Measurements from ENCODE around the gene SF3B5. TPM values are rescaled to one million over a fixed set of nuclear protein-coding genes. Genes with fewer than 3 reads are reported as not detected.
A peak's percentile ranks its signal among the peaks of the same experiment; 100 is the strongest.
"Not testable (repeated sequence)": the region's sequence is repeated elsewhere in the genome, so short reads cannot be mapped to it uniquely, and the experiment has no call there.

SF3B5 gene
- 100 to 1,000 TPM; 119 to 157 (median 137) TPM for polyA plus RNA-seq (ENCODE audit: insufficient read length in 3 of 3)
- long read RNA-seq, donor 1, transcript SF3B5-201 (1 exons, 693 nt): major isoform, 99 of 99 reads
- long read RNA-seq, donor 1, partial matches to known transcripts: 0 of 99 reads
- long read RNA-seq, donor 1, other reads (novel, unspliced or antisense): 0 of 99 reads
- long read RNA-seq, donor 2, transcript SF3B5-201 (1 exons, 693 nt): major isoform, 109 of 109 reads
- long read RNA-seq, donor 2, partial matches to known transcripts: 0 of 109 reads
- long read RNA-seq, donor 2, other reads (novel, unspliced or antisense): 0 of 109 reads
- long read RNA-seq, donor 3, transcript SF3B5-201 (1 exons, 693 nt): major isoform, 146 of 146 reads
- long read RNA-seq, donor 3, partial matches to known transcripts: 0 of 146 reads
- long read RNA-seq, donor 3, other reads (novel, unspliced or antisense): 0 of 146 reads
- long read RNA-seq, donor 4, transcript SF3B5-201 (1 exons, 693 nt): major isoform, 104 of 104 reads
- long read RNA-seq, donor 4, partial matches to known transcripts: 0 of 104 reads
- long read RNA-seq, donor 4, other reads (novel, unspliced or antisense): 0 of 104 reads
- long read RNA-seq, donor 5: 0 reads
- long read RNA-seq, donor 6, transcript SF3B5-201 (1 exons, 693 nt): major isoform, 109 of 109 reads
- long read RNA-seq, donor 6, partial matches to known transcripts: 0 of 109 reads
- long read RNA-seq, donor 6, other reads (novel, unspliced or antisense): 0 of 109 reads
- long read RNA-seq, donor 7, transcript SF3B5-201 (1 exons, 693 nt): major isoform, 165 of 165 reads
- long read RNA-seq, donor 7, partial matches to known transcripts: 0 of 165 reads
- long read RNA-seq, donor 7, other reads (novel, unspliced or antisense): 0 of 165 reads
- long read RNA-seq, donor 8: 0 reads
- long read RNA-seq, donor 9, transcript SF3B5-201 (1 exons, 693 nt): major isoform, 120 of 120 reads
- long read RNA-seq, donor 9, partial matches to known transcripts: 0 of 120 reads
- long read RNA-seq, donor 9, other reads (novel, unspliced or antisense): 0 of 120 reads
- long read RNA-seq, donor 10, transcript SF3B5-201 (1 exons, 693 nt): major isoform, 124 of 124 reads
- long read RNA-seq, donor 10, partial matches to known transcripts: 0 of 124 reads
- long read RNA-seq, donor 10, other reads (novel, unspliced or antisense): 0 of 124 reads
- long read RNA-seq, donor 11, transcript SF3B5-201 (1 exons, 693 nt): major isoform, 70 of 70 reads
- long read RNA-seq, donor 11, partial matches to known transcripts: 0 of 70 reads
- long read RNA-seq, donor 11, other reads (novel, unspliced or antisense): 0 of 70 reads
- long read RNA-seq, donor 12, transcript SF3B5-201 (1 exons, 693 nt): major isoform, 79 of 79 reads
- long read RNA-seq, donor 12, partial matches to known transcripts: 0 of 79 reads
- long read RNA-seq, donor 12, other reads (novel, unspliced or antisense): 0 of 79 reads
- long read RNA-seq, donor 13: 0 reads
- long read RNA-seq, donor 14, transcript SF3B5-201 (1 exons, 693 nt): major isoform, 109 of 109 reads
- long read RNA-seq, donor 14, partial matches to known transcripts: 0 of 109 reads
- long read RNA-seq, donor 14, other reads (novel, unspliced or antisense): 0 of 109 reads
- long read RNA-seq, donor 15, transcript SF3B5-201 (1 exons, 693 nt): major isoform, 52 of 52 reads
- long read RNA-seq, donor 15, partial matches to known transcripts: 0 of 52 reads
- long read RNA-seq, donor 15, other reads (novel, unspliced or antisense): 0 of 52 reads
- long read RNA-seq, donor 16, transcript SF3B5-201 (1 exons, 693 nt): major isoform, 240 of 240 reads
- long read RNA-seq, donor 16, partial matches to known transcripts: 0 of 240 reads
- long read RNA-seq, donor 16, other reads (novel, unspliced or antisense): 0 of 240 reads

DNA sequence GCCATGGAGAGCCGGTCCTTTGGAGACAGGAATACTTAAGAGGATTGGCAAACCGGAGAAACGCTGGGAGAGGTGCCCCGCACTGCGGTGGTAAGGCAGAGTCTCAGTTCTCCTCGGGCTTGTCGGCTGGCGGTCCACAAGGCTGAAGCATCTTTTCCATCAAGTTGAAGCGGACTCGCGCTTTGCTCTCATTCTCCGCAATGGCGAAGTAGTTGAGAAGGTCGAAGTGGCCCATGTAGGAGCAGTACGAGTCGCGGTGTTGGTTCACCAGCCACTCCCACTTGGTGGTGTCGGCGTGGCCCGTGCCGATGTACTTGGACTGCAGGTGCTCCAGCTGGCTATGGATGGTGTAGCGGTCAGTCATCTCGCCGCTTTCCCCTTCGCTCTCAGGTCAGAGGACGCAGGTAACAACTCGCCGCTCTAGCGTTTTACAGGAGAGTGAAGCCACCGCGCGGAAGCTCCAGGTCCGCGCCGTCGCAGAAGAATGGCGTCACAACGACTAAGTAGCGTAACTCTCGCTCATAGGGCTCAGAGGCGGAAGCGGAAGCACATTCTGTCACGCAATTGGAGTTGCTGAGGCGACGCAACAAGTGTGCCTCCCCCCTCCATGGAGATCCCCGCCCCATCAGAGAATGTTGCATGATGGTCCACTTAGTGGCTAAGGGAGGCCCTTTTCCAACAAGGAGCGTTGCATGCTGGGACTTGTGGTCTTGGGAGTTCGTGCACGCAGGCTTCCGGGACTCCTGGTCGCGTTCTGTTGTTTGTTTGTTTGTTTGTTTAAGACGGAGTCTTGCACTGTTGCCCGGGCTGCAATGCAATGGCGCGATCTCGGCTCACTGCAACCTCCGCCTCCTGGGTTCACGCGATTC lies at the start of gene SF3B5:
SF3B5 (minus strand) TSS at position 440 of the 869 bp plus-strand sequence; CDS start at position 364, 76 bp downstream.
- peak; percentile 98 to 100 (median 99) for DNase-seq (ENCODE audit: extremely low read depth in 1 of 11, low read depth in 9 of 11, low spot score in 4 of 11)

DNA sequence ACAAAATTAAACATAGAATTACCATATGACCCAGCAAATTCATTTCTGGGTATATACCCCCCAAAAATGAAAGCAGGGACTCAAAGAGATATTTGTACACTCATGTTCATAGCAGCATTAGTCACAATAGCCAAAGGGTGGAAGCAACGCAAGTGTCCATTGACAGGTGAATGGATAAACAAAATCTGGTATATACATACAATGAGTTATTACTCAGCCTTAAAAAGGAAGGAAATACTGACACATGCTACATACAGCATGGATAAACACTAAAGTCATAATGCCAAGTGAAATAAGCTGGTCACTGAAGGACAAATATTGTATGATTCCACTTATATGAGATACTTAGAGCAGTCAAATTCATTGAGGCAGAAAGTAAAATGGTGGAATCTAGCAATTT lies 49.6 kb upstream of the SF3B5 start:
- DNase-seq (ENCODE audit: extremely low read depth in 1 of 11, low read depth in 9 of 11, low spot score in 4 of 11): no peak

DNA sequence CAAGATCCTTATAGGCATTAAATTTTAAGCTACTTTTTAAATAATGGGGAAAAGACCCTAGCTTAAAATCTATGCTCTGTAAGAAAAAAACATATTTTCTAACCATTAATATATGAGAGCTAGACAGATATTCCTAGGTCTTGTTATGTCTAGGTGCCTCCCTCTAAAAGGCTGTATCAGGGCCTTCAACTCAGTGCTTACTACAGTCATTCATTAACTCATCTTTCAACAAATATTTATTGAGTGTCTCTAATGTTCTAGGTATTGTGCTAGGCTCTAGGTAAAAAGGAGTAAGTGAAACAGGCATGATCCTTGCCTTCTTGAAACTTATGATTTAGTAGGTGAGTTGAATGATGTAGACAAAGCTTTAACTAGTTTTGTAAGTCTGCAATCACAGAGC lies 48.5 kb upstream of the SF3B5 start:
- DNase-seq (ENCODE audit: extremely low read depth in 1 of 11, low read depth in 9 of 11, low spot score in 4 of 11): no peak

DNA sequence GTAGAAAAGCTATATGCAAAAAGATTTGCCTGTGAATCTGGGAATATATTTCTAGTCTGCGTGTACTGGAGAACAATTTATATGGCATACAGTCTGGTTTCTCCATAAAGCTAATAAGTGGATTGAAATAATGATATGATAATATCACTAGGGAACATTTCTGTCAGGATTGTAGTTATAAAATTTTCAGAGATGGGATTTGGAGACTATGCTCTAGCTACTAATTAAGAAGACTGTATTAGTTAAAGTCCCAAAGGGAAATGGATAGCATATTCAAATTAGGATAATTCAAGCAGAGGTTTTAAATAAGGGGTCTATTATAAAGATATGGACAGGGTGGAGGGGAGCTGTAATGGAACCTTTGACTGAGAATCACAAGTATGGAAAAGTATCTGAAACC lies 47.7 kb upstream of the SF3B5 start:
- no peak for DNase-seq (ENCODE audit: extremely low read depth in 1 of 11, low read depth in 9 of 11, low spot score in 4 of 11)

DNA sequence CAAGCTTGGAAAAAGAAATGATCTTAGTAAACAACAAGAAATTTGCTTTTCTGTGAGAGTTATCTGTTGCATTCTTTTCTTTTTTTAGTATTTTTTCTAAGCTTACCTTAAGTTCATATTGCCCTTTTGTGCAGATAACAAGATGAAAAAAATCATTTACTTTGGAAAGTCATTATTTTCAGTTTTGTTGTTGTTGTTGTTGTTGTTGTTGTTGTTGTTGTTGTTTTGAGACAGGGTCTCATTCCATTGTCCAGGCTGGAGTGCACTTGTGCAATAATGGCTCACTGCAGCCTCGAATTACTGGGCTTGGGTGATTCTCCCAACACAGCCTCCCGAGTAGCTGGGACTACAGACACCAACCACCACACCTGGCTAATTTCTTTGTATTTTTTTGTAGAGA lies 46.1 kb upstream of the SF3B5 start:
- no peak for DNase-seq (ENCODE audit: extremely low read depth in 1 of 11, low read depth in 9 of 11, low spot score in 4 of 11)

DNA sequence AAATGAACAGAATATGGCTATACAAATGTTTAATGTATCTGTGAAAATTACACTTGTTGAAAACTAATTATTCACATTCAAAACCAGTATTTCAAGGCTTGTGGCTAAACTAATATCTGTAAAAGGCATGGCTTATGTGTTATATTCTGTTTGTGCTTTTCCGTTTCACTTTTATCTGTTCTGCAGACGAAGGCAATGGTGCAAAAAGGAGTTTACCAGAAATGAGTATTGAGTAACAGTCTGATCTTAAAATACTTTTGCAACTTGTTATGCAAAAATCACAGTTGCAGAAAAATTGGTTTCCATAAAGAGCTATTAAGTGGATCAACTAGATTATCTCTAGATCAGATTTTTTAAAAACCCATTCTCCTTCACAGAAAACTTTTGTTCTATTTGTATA lies 45.5 kb upstream of the SF3B5 start:
- DNase-seq (ENCODE audit: extremely low read depth in 1 of 11, low read depth in 9 of 11, low spot score in 4 of 11): no peak

DNA sequence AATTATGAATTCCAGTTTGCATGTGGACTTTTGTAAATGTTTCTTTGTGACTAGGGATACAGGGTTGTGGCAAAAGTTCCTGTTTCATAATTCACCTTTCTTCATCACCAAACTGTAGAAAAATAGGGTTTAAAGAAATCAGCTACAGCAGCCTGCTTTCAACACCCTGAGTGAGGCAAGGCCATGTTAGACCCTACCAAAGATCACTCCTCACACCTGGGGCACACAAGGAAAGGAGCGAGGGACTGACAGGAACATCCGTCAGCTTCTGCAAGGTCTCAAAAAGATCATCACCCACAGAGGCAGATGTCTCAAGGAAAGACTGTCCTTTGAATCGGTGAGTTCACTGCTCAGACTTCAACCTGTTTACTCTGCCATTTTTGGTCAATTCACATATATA lies 44.4 kb upstream of the SF3B5 start:
- DNase-seq (ENCODE audit: extremely low read depth in 1 of 11, low read depth in 9 of 11, low spot score in 4 of 11): no peak

DNA sequence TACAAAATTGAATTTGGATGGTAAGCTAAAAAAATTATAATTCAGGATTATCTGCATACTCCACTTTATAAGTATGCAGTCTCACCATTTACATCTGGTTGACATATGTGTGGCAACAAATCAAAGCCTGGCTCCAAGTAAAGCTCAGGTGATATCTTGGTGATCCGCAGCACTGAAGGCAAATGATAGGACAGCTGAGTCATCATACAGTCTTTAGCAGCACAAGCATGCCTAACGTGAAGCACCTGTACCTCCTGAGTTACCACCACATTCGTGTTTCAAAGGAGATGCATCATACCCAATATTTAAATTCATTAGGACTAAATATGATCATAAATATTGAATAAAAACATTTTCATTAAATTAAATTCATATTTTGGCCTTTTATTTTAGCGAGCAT lies 43.2 kb upstream of the SF3B5 start:
- DNase-seq (ENCODE audit: extremely low read depth in 1 of 11, low read depth in 9 of 11, low spot score in 4 of 11): no peak

DNA sequence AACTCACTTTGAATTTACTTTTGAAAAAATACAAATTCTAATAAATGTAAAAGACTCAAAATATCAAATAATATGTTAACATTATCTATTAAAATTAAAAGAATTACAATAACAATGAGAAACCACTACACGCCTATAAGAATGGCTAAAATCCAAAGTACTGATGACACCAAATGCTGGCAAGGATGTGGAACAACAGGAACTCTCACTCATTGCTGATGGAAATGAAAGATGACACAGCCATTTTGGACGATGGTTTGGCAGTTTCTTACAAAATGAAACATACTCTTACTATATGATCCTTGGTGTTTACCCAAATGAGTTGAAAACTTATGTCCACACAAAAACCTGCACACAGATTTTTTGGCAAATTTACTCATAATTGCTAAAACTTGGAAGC lies 39.4 kb upstream of the SF3B5 start:
- DNase-seq (ENCODE audit: extremely low read depth in 1 of 11, low read depth in 9 of 11, low spot score in 4 of 11): no peak

DNA sequence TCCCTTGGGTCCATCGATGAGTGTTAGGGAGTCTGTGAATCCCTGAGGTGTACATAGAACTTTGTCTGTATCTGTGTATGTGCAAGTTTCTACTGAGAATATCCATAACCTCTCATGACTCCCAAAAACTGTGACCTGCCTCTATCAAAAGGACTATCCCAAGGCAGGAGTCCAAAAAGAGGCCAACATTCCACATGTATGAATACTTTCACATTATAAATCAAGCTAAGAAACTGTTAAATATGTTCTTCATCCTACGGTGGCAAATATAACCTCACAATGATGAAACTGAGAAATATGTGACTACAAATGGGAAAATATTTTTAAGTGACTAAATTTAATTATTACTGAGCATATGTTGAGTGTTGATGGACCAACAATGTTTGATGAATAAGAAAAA lies 38.8 kb upstream of the SF3B5 start:
- no peak for DNase-seq (ENCODE audit: extremely low read depth in 1 of 11, low read depth in 9 of 11, low spot score in 4 of 11)

DNA sequence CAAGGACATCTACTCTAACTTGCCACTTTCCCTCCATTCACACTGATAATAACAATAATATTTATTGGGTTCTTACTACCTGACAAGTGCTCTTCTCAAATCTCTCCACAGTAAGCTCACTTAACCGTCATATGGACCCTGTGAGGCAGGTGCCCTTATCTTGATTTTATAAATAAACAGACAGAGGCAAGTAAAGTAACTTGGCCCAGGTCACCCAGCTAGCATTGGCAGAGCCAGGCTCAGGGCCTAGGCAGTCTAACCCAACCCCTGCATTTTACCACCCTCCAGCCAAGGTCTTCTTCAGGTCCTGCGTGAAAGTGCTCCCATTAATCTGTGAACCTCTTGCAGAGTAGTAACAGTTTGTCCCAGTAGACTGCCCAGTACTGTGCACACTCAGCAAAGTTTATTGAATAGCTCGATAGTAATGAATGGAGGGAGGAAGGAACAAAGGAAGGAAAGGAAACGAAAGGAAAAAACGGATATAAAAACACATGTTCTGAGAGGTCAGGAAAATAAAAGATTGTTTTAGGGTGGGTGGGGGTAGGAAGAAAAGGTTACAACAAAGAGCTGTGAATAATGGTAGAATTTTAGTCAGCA lies 38.0 kb upstream of the SF3B5 start:
- DNase-seq (ENCODE audit: extremely low read depth in 1 of 11, low read depth in 9 of 11, low spot score in 4 of 11): no peak

DNA sequence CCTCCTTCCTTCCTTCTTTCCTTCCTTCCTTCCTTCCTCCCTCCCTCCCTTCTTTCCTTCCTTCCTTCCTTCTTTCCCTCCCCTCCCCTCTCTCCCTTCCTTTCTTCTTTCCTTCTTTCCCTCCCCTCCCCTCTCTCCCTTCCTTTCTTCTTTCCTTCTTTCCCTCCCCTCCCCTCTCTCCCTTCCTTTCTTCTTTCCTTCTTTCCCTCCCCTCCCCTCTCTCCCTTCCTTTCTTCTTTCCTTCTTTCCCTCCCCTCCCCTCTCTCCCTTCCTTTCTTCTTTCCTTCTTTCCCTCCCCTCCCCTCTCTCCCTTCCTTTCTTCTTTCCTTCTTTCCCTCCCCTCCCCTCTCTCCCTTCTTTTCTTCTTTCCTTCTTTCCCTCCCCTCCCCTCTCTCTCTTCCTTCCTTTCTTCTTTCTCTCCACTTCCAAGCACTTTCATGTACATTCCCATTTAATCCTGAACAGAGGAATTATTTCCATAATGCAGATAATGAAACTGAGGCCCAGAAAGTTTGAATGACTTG lies 36.9 kb upstream of the SF3B5 start:
- not testable (repeated sequence) for DNase-seq (ENCODE audit: extremely low read depth in 1 of 11, low read depth in 9 of 11, low spot score in 4 of 11)

DNA sequence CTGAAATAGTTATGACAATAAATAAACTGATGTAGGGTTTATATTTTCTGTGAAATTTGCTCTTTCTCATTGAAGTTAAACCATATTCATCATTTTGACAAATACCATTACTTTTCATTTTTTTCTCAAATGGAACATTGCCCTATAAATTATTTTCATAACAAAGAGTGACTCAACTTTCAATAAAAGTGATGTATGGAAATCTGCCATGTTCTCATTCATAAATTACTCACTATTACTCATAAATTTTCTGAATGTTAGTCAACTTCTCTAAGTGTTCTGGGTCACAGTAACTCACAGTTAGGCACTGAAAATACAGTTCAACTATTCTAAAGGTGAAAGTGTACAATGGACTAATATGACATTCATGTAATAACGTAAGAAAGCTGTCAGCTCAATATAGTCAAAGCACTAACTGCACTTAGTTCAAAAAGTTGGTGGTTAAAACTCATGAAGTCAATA lies 35.9 kb upstream of the SF3B5 start:
- DNase-seq (ENCODE audit: extremely low read depth in 1 of 11, low read depth in 9 of 11, low spot score in 4 of 11): no peak

DNA sequence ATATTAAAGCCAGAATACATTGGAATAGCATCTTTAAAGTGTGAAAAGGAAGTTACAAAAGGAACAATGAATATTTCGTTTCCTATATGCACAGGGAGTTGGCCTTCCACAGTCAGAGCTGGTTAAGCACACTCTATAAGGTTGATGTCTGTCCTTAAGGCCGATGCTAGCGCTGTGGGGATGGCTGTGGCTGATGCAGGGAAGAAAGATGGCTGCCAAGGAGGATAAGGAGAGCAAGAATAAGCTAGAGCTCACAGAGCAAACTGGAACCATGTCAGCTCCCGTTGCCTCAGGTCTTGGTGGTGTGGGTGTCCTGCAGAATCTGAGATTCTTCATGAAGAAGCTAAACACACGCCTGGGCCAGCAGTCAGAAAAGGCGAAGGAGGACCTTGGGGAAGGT lies 34.1 kb upstream of the SF3B5 start:
- no peak for DNase-seq (ENCODE audit: extremely low read depth in 1 of 11, low read depth in 9 of 11, low spot score in 4 of 11)

DNA sequence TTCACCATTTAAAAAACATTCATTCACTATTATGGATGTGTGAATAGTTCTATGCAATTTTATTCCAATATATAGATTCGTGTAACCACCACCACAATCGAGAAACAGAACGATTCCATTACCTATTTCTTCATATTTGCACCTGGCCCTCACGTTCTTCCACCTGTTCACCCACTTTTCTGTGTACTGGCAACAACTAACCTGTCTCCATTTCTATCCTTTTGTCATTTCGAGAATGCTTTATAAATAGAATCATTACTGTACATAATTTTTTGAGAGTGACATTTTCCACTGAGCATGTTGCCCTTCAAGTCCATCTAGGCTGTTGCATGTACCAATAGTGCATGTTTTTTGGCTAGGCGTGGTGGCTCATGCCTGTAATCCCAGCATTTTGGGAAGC lies 31.7 kb upstream of the SF3B5 start:
- DNase-seq (ENCODE audit: extremely low read depth in 1 of 11, low read depth in 9 of 11, low spot score in 4 of 11): no peak

DNA sequence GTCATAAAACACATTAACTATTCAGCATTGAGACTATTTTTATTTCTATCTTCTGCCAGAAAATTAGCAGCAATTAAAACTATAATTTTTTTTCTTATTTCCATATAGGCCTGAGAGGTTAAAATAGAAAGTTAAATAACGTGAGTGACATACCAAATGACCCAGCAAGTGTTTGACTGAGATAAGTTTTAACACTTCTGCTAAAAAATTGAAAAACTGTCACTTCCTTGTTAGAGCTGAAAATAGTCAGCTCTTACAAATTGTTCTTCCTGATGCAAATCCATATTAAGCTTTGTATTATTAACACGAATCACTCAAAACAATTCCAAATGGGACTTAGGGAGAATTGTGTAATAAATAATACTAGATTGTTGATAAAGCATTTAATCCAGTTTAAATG lies 28.5 kb upstream of the SF3B5 start:
- no peak for DNase-seq (ENCODE audit: extremely low read depth in 1 of 11, low read depth in 9 of 11, low spot score in 4 of 11)

DNA sequence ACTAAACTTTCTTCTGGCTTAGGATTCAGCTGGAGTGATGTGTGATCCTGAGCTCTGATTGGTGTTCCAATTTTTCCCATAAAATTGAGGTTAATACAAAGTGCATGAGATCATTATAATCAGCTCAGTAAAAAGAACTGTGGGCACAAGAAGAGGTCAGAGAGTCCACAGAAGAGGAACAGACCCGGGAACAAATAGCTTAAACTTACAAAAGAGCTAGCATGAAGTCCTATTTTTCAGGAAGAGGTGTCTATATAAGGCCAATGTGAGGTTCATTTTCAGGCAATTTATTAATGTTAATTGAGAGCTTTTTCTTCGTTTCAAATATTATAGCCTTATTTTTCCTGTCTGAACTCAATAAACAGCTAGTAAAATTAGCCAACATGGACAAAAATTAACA lies 28.0 kb upstream of the SF3B5 start:
- no peak for DNase-seq (ENCODE audit: extremely low read depth in 1 of 11, low read depth in 9 of 11, low spot score in 4 of 11)
